Fibroblast of skin of back (primary cell): Measurements from ENCODE around the gene KCNQ1.

ENCODE experiments used
- DNase-seq: peaks from one replicate; pipeline ENCODE4 v3.0.0-alpha.2; 2013

The KCNQ1 gene

DNA sequence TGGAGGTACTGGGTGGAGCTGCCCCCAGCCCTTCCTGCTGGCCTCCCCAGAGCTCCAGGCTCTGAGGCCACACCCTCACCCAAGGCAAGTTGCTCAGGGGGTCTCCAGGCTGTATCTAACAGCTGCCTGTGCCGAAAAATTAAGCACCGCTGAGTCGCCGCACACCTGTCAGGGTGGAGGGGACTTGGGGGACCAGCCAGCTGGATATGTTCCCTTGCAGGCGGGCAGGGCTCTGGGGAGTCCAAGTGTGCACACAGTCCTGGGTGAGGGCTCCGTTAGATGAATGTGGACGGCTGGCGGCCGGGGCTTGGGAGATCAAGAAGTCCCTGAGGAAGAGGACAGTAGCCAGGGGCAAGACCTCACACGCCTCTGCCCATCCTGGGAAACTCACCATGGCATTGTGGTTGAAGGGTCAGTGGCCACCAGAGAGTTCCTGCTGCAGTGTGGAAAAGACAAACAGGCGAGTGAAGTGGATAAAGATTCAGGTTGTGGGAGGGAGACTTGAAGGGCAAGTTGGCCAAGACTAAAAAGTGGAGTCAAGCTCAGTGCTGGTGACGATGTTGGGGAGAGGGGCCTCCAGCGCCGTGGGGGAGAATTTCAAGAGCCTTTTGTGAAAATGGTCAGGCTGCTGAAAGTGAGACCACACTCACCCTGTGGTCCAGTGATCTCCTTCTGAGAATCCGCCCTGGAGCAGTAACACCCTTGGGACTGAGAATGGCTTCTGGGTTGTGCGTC, 371.1 kb downstream of the KCNQ1 start:
- no peak for DNase-seq

DNA sequence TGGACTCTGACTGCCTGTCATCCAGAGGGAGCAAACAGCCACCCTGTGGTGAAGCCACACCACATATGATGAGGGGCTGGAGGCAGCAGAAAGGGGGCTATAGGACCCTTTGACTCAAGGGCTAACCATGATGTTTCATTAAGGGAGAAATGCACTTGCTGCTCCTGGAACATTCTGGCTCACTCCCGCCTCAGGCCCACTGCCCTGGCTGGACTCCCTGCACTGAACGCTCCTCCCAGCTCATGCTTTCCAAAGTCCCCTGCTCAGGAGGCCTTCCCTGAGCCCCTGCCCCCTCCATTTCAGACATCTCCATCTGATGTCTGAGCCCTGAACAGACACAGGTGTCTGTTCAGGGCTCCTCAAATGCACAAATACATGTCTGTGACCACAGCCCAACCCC, 371.7 kb downstream of the KCNQ1 start:
- DNase-seq = no peak

DNA sequence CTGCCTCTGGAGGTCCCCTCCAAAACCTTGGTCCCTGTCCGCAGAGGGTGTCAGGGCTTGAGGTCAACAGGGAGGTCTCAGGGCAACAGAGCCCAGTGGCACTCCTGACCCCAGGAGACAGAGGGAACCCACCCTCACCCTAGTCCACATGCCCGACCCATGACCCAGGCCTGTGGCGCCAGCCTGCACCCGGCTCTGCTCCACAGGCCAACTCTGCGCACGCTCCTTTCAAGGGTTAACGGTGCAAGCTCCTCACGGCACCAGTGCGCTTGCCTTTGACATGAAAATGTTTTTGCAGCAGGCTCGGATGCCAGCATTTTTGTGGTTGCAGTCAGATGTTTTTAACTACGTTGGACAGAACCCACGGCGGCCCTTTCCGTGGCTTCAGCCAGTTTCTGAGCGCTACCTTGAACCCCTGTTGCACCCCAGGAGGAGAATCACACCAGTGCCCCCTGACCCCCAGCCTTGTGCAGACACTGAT, 372.2 kb downstream of the KCNQ1 start:
- DNase-seq = peak; percentile 76

DNA sequence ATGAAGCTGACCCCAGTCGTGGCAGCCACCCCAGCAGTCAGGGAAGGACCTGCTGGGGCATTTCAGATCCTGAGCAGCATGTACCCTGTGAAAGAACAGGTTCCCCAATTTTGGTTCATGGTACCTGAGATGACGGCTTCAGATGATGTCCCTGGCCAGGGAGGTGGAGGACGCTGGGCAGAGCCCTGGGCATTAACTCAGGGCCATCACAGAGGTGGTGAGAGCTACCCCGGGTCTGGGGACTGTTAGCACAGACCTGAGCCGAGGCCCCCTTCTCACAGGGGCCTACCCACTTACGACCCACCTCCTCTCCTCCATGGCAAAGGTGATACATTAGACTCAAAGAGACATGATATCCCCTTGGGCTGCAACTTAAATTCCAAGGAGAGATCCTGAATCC, 372.6 kb downstream of the KCNQ1 start:
- no peak for DNase-seq

DNA sequence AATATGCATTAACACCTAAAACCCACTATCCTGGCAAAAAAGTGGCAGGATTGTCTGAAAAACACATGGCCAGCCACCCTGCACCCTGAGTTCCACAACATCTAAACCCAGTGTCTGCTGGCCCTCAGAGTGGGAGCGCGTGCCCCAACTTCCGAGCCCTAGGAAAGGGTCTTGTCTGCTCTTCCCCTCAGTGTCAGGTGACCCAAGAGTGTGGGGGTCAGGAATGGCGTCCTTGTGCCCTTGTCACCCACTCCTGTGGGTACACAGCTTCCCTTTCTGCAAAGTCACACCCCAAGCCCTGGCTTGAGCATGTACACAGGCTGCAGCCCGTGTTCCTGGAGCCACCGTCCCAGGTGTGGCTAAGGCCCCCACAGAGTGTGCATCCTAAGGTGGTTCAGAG, 373.2 kb downstream of the KCNQ1 start:
- DNase-seq = no peak

DNA sequence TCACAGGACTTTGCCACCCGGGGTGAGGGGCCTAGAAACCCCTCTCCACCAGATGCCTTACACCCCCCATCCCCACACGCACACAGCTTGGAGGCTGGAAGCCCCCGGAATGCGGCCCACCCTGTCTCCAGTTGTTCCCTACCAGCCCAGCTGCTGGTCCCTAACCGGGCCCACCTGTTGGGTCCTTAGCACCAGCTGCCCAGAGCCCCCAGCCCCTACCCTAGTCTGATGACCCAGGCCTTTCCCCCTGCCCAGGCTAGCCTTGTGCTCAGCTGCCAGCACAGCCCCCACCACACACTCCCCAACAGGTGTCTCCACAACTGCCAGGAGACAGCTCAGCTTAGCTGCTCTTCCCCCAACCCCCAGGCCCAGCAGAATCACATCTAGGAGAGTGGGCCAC, 373.7 kb downstream of the KCNQ1 start:
- DNase-seq = no peak

DNA sequence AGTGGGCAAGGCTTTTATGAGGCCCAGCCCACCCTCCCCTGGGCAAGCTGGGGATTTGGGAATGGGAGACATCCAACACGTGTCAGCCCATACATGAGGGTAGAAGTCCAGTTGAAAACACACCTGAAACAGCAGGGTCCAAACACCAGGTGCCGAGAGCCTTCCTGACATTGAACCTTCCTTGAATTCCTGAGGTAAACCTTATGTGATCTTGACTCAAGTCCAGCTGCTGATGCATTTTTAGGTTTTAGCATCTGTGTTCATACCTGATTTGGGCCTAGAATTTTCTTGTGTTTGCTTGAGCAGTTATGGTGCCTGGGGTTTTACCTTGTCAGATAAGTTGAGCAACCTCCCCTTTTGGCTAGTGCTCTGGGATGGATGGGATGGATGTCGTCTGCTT, 374.5 kb downstream of the KCNQ1 start:
- DNase-seq = no peak

DNA sequence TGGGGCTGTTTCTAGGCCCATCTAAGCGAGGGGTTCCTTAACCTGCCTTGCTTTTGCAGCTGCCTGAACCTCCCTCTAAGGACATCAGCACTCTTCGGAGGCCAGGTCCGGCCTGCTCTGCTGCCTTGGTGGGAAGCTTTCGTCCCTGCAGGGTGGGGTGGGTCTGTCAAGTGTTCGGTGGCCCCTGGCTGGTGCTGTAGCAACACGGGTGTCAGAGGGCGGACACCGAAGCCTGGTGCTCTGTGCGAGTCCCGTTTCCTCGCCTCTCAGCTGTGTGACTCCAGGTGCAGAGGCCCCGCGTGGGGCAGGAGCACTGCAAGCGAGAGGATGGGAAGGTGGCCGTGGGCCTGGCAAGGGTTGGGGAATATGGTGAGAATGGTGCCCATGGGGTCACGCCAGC, 376.2 kb downstream of the KCNQ1 start:
- no peak for DNase-seq

DNA sequence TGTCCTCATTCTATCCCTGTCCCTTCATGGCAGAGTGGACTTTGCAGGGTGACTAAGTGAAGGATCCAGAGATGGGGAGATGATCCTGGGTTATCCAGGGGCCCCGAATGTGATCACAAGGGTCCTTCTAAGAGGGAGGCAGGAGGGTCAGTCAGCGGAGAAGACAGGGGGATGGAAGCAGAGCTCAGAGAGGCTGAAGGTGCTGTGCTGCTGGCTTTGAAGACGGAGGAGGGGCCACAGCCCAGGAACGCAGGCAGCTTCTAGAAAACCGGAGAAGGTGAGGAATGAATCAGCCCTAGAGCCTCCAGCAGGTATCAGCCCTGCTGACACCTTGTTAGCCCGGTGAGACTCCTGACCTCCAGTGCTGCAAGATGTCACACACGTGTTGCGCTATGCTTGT, 377.1 kb downstream of the KCNQ1 start:
- no peak for DNase-seq

DNA sequence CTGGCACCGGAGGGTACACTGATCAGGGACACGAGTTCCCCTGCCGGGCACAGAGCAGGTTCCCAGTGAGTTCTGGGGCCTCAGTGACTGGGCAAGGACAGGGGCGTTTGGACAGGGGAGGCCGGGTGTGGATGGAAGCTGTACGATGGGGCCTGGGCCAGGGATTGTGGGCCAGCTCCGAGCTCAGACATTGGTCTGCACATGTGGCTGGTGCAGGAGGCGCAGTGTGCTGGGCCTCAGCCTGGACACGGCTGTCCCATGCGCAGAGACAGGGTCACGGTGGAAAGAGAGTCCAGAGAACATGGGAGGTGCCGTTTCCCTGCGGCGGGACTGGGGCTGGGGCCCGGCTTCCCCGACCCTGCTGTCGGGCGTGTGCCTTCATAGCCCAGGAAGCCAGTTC, 380.0 kb downstream of the KCNQ1 start:
- no peak for DNase-seq

DNA sequence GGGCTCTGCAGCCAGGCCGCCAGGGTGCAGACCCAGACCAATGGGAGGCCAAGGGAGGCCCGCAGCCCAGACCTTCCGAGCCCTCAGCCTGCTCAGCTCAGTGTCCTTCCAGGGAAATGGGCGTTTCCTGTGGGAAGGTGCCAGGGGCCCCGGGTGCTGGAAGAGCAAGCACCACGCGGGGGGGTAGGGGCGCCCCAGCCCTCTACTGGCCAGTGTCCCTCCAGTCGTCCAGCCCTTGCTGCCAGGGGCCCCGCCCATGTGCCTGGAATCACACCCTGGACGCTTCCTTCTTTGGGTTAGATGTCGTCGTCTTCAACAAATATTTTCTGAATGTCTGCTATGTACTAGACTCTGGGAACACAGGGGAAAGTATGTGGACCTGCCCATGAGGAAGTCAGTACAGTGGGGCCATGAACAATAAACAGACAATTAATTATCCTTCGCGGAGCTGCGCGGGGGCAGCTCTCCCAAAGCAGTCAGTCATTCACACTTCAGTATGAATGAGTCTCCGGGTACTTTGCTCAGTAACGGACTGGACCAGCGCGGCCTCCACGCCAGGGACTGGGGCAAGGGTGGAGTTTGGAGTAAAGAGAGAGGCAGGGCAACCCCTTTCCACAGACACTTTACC, 380.6 kb downstream of the KCNQ1 start:
- DNase-seq = peak; percentile 87

DNA sequence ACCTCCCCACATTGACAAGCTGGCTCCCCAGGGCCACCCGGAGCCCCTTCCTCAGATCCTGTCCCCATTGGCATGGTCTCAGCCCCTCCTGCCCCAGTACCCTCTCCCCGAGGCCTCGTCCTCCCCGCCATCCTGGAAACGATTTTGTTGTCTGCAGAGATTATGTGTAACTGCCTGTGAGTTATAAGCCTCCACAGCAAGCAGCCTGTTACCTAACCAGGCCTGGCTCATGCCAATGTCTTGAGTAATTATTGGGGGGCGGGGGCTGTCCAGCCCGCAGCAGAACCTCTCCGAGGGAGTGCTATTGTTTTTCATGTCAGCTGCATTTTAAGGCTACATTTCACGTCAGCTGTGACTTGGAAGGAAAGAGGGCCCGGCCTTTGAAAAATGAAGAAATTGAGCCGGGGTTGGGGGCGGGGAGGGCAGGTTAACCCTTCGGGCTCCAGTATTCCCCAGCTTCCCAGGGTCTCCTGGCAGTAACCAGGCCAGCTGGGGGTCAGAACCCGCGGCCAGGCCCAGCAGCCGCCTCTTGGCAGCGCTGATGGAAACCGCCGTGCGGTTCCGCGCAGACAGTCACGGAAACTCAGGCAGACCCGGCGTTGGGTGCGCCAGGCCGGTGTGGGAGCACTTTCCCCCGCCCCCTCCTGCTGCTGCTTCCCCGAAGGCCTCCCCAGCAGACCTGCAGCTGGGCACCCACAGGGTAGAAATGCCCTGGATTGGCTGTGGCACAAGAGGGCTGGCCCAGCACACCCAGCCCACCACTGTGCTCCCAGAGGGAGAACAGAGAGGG, 381.3 kb downstream of the KCNQ1 start:
- DNase-seq = peak; percentile 95

DNA sequence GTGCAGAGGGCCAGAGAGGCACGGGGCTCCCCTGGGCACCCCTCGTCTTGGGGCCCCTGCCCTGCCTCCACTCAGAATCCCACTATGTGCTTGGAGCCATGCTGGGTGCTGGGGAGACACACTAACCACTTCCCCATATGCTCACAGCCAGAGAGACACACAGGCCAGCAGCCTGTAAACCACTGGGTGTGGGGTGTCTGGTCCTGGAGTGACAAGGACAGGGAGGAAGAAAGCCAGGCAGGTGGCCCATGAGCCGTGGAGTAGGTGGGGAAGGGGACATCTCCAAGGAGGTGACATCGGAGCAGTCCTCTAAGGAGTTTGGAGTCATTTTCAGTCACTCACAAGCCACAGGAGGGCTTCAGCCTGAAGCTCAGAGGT, 381.9 kb downstream of the KCNQ1 start:
- no peak for DNase-seq

DNA sequence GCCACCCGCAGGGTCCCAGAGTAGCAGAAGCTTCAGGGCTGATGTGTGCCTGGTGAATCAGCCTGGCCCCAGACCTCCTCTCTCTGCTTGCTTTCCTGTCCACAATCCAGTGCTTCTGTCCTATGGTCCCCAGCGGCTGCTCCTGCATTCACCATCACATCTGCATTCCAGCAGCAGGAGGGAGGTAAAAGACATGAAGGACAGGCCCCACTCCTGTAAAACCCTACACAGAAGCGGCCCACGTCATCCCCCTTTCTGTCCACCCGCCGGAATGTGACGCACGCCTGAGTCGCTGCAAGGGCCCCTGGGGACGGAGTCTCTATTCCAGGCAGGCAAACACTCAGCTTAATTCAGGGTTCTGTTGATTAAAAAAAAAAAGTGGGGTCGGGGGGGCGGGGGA, 382.4 kb downstream of the KCNQ1 start:
- DNase-seq = peak; percentile 43

DNA sequence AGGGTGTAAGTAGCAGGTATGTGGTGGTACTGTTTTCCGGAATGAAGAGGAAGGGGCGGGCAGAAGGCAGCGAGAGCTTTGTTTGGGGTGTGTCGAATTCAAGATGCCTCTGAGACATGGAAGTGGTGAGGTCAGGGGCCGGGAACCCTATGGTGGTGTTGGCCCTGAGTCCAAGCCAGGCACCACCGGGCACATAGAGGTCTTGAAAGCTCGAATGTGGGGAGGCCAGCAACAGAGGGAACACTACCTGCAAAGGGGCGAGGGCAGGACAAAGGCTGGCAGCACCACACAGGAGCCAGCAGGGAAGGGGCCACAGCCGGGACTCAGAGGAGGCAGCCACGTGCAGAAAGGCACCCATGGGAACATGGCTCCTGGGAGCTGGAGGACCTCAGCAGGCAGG, 383.0 kb downstream of the KCNQ1 start:
- no peak for DNase-seq

DNA sequence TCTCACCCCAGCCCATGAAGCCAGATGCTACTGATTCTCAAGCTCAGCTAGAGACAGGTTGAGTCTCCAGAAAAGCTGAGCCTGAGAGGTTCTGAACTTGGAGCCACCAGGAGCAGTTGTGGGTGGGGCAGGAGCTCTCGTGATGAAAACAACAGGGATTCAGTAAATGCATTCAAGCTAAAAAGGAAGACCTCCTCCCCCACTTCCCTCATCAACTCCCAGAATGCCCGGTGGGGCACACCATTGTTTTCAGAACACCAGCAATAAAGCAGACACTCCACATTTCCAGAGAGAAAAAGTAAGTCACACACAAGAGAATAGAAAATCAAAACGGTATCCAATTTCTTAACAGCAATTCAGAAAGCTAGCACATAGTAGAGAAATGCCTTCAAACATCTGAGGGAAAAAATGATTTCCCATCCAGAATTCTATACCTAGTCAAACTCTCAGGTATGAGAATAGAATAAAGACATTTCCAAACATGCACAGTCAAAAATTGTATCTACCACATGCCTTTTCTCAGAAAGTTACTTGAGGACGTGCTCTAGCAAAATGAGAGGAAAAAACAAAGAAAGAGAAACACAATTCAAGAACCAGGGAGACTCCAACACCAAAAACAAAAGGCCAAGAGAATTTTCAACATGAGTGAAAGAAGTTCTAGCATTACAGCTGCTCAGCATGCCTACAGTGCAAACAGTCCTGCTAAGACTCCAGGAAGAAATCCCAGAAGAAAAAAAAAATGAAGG, 383.9 kb downstream of the KCNQ1 start:
- no peak for DNase-seq

DNA sequence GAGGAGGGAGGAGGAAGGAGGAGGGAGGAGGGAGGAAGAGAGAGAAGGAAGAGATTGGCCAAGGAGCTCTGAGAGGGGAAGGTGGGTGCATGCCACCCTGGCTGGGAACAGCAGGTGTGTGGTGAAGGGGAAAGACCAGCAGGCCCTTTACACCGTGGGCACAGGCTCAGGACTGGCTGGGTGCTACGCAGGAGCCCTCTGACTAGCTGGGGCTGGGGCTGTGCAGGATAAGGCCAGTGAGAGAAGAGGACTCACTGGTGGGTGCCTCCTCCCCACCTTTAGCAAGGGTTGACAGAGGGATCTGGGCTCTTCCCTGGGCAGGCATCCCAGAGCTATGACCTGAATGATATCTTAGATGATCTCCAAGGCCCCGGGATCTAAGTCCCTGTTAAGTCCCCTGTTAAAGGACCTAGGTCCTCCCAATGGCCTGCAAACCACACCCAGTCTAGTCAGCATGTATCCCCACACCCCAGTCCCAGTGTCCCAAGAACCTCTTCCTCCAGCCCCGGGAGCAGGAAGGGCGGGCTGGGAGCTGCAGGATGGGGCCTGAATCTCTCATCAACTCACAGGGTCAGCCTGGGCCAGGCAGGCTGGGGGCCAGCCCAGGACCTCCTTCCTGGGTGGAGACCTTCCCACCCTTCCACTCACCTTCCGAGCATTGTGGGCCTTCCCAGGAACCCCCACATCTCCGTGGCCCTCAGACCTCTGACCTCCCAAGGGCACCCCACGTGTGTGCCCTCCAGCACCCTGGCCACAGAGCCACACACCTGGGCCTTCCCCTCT, 385.4 kb downstream of the KCNQ1 start:
- no peak for DNase-seq

DNA sequence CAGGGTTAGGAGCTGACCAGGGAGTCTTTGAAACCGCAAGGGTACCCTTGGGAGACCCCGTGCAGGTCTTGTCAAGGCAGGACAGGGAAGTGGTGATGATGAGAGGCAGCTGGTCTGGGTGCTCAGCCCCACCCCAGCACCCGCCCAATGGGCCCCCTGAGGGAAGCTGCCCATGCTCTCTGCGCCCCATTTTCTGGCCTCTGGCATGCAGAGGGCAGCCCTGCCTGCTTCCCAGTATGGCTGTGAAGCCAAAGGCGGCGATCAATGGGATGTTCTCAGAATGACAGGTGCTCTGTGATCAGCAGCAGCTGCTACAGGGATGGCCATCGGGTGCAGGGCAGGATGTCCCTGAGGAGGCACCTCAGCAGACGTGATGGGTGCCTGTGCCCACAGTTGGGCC, 386.1 kb downstream of the KCNQ1 start:
- DNase-seq = no peak

DNA sequence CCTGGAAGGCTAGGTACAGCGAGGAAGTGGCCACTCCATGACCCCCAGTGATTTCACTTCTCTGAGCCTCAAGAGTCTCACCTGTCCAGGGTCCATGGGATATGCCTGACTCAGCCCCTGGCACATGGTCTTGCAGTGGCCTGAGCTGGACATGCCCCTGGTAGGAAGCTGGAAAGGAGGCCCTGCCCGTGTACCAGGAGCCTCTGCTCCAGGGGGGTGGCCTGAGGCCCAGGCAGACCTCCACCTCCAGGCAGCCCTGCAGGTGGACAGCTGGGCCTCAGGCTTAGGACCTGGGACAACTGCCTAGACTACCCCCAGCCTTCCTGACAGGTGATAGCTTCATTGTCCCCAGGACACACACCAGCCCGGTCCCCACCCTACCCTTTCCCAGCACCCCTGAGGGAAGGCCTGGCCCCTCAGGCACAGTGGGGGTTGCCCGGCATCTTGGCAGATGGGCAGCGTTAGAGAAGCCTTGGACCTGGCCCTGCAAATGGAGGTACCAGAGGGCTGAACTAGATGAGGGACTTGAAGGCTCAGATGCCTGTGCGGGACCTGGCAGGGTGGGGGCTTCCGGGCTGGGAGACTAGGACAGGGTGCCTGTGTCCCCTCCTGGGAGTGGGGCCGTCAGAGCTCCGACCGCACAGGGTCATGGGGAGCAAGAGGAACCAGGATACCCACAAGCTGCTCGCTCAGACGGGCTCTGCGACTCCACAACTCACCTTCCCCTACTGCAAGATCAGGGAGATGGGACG, 387.1 kb downstream of the KCNQ1 start:
- DNase-seq = no peak

DNA sequence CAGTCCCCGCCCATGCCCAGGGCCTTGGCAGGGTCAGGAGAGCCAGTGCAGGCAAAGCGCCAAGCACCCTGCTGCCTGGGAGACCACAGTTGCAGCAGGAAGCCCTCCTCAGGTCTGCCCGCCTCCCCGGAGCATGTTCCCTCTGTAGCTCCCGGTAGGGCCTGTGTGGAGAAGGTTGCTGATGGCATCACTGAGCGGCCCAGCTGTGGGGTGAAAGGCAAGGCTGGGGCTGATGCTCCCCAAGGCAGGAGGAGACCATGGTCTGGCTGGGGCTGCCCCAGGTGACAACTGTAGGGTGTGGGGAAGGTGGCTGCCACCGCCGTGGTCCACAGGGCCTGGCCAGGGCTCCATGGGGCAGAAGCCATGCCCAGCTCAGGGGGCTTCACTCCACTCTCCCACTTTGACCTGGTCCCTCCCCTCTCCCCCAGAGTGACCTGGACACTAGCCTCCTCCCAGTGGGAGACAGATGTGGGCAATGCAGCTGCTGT, 387.8 kb downstream of the KCNQ1 start:
- DNase-seq = no peak

DNA sequence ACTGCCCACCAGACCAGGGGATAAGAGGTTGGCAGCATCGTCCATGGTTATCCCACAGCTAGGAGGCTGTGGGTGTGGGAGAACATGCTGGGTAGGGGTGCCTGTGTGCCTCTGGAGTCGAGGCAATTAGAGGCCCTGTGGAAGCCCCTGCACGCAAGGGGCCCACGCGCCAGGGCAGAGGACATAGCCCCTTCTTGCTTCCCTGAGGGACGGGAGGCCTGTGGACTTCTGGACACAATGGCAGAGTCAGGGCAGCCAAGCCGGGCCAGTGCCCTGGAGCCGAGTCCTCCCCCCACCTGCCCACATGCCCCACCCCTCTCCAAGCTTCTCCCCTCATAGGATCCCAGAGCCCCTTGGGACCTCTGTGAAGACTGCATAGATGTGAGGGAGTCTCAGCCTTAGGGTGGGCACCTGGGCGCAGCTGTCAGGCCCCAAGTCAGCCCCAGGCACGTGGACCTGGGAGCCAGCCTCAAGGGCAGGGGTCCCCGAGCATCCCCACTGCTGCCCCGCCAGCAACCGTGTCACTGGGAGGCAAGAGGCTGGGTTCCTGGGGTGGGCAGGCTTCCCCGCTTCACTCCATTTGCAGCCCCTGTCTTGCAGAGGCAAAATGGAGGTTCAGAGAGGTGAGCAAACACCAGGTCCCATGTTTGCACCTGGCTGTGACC, 388.4 kb downstream of the KCNQ1 start:
- no peak for DNase-seq
